ENCODE results near the gene HADHB.

The HADHB gene

DNA sequence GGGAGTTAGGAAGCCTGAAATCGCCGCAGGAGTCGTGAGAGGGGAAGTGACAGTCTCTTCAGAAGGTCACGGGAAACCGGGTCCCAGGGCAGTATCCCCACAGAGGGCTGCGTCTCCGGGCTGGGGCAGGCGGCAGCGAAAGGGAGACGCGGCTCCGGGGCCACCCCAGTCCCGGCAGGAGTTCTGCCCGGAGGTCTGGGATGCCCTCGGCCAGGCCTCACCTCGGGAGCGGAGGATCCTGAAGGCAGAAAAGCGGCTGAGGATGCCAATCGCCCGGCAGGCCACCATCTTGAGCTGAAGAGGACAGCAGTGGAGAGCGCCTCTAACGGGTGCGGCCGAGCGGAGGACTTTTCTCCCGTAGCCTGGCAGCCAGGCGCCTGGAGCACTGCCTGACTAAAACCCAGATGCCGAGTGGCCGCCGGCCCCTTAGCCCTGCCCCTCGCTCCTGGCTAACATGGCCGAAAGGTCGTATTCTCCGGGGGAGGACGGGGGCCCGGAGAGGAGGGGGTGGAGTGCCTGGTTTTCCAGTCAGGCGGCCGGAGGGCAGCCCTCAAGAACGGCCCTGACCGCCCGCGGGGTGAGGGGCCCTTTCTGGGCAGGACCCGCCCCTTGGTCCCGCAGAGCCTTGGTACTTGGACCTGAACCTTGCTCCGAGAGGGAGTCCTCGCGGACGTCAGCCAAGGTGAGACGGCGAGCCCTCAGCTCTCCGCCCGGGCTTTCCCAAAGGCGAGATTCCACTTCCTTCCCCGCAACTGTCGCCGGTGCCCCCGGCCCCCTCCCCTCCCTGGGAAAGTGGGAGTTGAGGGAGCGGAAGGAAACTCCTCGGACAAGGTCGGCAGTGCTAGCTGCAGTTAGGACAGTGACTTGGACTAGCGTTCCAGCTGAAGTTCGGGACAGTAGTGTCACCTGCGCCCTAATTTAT lies at the start of gene HADHB, which contains the start of gene HADHA:
Gene HADHB, plus strand, starts transcription at position 631 of the 922 bp plus-strand sequence. CDS start 9,316 bp downstream, outside the sequence.
Gene HADHA, minus strand, starts transcription at position 324 of the 922 bp plus-strand sequence. Its CDS starts 36 bp downstream, at position 288.
- peak; percentile 95 for DNase-seq (ENCODE audit: low spot score)

DNA sequence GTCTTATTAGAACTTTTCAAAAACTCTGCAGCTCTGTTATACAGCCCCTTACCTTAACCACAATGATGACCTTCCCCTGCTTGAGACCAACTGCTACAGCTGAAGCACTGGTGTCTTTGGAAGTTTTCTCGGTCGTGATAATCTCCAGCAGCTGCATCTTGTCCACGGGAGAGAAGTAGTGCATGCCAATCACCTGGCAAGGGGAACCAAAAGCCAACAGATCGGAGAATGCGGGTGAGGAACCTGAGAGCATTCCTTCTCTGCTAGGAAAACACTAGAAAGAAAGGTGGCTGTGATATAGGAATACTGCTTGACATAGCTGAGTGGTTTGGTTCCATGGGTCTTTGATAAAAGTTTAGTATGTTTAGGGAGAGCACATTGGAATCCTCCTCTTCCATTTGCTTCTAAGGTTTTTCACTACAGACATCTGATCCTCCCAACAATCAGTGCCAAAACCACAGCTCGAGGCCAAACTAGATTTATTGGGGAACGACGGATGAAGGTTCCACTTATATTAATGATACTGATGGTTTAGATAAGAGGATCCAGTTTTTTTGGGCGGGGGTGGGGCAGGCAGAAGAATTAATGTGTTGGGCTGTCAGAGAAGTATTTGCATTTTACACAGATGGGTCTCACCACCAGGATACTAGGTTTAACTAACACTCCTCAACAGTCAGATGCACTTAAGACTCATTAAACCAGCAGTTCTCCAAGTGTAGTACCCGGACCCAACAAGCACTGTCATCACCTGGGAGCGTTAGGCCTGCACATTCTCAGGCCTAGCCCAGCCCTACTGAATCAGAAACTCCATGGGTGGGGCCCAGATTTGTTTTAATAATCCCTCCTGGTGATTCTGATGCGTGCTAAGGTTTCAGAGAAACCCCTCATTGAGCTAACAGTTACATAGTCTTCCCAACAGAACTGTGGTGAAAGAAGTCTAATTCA lies 49.4 kb upstream of the HADHB start:
- DNase-seq (ENCODE audit: low spot score): no peak

DNA sequence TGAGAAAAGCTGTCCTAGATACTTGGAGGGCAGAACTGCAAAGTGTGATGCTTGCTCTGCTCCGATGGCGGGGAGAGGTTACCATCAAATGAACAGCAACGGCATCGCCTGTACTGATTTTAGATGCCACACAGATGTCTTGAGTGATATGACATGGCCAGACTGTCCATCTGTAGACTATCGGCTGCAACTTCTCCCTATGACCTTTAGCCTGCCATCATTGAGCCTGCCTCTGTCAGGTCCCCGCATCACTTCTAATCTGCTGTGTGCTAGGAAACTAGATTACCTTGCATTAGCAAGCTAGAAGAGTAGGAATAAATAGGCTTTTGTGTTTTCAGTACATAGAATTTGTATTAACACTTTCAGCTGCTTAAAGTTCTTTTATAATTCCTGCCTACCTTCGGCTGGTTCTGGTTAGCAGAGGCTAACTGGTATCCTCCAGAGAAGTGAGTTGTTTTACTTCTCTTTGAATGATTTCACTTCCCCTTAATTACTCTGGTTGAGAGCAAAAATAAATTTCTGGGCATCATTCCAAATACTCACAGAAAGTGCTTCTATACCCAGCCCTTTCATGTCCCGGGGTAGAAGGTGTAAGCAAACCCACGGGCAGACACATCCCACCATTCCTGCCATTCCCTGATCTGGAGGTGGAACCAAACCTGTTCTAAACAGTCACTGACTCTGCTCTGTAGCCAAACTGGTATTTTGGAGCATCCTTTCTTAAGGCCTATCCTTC lies 47.9 kb upstream of the HADHB start:
- DNase-seq (ENCODE audit: low spot score): no peak

DNA sequence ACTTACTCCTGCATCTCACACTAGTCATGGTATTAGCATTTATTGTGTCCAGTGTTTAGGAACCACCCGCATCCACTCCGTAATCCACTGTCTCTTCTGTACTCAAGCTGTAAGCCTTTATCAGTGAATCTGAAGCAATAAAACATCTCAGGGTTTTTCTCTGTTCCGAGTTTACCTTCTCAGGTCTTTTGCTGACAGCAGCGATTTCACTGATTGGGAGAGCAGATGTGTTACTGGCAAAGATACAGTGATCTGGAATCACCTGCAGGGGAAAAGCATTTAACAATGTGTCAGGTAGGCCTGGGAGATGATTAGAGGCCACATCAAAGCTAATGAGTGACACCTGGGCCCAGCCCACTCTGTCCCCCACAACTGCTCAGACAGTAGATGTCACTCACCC lies 47.2 kb upstream of the HADHB start:
- no peak for DNase-seq (ENCODE audit: low spot score)

DNA sequence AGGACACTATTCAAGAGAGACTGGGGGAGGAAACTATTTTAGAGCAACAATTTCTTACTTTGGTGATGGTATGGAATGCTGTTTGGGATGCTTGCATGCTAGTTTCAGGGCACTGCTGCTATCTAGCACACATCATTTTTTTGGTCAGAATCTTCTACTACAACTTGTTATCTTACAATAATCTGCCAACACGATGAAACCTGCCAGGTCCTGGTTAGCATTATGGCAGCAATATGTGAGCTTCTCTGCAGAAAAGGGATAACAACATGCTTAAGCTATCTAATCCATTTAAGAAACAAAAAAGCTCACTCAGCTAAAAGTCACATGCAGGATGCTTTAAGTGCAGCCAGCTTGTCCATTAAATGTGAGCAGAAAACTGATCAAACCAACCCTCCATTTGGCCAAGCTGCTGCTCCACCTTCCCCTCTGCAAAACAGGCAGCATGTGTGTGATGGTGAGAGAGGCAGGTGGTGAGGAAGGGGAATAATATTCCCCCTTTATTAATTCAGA lies 41.7 kb upstream of the HADHB start:
- no peak for DNase-seq (ENCODE audit: low spot score)

DNA sequence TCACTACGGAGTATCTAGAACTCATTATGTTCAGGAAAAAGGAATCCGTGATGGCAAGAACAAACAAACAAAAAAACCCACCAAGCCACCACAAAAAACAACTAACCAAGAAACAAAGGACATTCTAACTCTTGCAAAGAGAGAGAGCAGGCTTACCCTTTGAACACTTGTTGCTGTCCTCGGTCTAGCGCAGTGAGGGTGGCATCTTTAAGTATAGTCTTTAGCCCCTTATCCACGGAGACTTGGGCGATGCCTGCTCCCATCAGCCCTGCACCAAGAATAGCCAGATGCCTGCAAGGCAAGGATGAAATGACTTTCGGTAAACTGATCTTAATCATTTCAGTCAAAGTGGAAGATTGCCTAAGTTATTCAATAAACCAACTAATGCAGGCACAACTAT lies 40.8 kb upstream of the HADHB start:
- no peak for DNase-seq (ENCODE audit: low spot score)

DNA sequence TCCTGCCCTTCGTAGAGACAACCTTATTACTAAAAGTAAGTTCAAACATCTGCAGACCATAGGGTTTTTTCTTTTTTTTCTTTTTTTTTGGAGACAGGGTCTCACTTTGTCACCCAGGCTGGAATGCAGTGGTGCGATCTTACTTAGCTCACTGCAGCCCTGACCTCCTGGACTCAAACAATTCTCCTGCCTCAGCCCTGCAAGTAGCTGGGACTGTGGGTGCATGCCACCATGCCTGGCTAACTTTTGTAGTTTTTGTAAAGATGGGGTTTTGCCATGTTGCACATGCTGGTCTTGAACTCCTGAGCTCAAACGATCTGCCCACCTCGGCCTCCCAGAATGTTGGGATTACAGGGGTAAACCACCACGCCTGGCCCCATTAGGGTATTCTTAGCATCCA lies 32.7 kb upstream of the HADHB start:
- no peak for DNase-seq (ENCODE audit: low spot score)

DNA sequence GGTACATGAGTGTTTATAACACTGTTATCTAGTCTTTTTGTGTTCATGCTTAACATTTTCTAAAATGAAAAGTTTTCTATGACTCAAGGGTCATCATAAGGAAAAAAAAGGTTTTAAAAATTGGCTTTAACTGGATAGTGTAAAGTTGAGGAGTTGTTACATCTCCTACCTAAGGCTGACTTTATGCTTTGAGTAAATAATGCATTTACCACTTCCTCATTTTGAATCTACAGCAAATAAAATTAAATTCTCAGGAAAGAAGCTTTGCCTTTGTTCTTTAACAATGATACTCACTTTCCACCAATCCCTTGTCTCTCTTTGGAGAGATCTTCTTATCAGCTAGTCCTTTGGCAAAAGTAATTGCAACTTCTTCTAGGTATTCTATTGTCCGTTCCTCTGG lies 30.0 kb upstream of the HADHB start:
- no peak for DNase-seq (ENCODE audit: low spot score)

DNA sequence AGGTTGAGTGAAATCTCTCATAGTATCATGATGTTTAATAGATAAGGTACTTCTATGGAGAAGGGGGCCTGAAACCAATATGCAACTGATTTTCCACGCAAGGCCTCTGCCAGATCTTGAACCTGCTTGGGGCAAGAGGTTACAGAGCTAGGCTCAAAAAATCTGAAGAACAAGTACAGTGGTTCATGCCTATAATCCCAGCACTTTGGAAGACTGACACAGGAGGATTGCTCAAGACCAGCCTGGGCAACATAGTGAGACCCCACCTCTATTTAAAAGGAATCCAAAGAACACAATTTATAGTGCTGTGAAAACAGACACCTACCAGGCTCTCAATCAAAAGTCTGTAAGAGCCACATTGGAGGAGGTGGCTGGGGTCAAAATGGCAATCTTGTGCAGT lies 28.9 kb upstream of the HADHB start:
- DNase-seq (ENCODE audit: low spot score): no peak

DNA sequence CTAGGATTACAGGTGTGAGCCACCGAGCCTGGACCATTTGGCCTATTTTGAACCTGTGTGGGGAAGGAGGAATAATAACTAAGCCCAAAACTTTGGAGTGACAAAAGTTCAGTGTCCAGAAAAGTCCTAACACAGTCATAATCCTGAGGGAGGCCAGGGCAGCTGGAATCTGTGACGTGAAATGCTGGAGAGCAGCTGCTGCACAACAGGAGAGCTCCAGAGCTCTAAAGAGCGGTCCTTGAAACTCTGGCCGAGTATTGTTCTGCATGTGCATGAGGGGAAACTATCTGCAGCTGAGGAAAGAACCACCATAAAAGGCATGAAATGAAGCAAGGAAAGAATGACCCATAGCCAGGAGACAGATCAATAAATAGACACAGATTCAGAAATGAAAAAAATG lies 28.2 kb upstream of the HADHB start:
- no peak for DNase-seq (ENCODE audit: low spot score)

DNA sequence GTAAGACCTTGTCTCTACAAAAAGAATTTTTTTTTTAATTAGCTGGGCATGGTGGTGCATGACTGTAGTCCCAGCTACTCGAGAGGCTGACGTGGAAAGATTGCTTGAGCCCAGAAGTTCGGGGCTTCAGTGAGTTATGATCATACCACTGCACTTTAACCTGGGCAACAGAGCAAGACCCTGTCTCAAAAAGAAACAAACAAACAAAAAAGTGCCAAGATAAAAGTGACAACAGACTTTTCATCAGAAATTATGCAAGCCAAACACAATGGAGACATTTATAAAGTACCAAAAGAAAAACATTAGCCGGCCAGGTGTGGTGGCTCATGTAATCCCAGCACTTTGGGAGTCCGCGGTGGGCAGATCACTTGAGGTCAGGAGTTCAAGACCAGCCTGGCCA lies 27.0 kb upstream of the HADHB start:
- DNase-seq (ENCODE audit: low spot score): no peak

DNA sequence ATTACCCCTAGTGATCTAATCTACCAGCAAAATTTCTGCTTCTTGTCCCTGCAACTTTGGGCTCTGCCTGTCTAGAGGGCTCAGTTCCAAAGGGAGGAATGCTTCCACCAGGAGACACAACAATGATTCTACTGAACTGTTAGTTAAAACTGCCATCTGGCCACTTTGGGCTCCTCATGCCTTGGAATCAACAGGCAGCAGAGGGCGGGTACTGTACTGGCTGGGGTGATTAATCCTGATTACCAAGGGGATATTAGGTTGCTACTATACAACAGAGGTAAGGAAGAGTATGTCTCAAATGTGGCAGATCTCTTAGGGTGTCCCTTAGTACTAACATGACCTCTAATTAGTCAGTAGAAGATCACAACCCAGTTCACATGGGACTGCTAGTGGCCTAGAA lies 21.7 kb upstream of the HADHB start:
- DNase-seq (ENCODE audit: low spot score): no peak

DNA sequence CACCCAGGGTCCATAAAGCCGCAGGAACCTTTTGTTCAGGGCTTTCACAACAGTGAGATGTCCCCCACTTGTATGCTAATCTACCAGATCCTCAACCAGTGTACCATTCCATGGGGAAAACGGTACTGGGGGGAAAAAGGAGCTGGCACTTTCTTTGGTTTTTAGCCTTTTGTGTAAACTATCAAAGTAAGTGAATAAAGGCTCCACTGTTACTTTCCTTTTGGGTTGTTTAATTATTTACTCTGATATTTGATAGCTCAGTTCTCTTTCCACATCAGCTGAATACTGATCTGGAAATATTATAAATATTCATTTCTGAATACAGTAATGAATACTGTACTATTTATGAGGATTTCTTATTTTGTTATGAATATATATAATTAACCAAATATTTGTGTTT lies 20.6 kb upstream of the HADHB start:
- no peak for DNase-seq (ENCODE audit: low spot score)

DNA sequence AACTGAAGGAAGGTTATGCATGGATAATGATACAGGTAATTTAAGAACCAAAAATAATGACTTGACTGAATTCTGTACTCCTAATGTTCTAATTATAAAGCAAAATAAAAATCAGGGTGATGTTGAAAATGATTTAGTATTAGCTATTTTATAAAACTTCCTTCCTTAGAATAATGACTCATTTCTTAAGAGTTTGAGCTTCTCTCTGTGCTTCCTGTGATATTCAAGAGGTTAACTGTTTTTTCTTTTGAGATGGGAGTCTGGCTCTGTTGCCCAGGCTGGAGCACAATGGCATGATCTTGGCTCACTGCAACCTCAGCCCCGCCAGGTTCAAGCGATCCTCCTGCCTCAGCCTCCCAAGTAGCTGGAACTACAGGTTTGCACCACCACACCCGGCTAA lies 15.1 kb upstream of the HADHB start:
- no peak for DNase-seq (ENCODE audit: low spot score)

DNA sequence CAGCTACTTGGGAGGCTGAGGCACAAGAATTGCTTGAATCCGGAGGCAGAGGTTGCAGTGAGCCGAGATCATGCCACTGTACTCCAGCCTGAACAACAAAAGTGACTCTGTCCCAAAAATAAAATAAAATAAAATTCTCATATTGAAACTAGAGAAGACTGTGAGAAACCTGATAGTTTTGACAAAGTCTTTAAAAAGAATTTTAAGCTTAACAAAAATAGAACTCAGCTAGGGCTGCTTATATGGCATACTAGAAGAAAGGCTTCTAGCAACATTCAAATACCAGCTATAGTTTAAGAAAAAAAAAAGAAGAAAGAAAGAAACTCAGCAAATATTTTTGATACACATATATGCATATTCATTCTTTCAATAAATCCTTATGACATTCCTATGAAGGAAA lies 13.9 kb upstream of the HADHB start:
- no peak for DNase-seq (ENCODE audit: low spot score)

DNA sequence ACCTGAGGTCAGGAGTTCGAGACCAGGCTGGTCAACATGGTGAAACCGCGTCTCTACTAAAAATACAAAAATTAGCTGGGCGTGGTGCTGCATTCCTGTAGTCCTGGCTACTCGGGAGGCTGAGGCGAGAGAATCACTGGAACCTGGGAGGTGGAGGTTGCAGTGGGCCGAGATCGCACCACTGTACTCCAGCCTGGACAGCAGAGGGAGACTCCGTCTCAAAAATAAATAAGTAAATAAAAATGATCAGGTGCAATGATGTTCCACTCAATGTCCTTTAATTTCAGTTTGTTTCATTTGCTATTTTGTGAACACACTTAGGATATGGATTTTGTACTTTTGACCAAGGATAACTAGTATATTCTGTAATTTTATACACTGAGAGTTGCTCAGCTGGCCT lies 9.7 kb upstream of the HADHB start:
- no peak for DNase-seq (ENCODE audit: low spot score)

DNA sequence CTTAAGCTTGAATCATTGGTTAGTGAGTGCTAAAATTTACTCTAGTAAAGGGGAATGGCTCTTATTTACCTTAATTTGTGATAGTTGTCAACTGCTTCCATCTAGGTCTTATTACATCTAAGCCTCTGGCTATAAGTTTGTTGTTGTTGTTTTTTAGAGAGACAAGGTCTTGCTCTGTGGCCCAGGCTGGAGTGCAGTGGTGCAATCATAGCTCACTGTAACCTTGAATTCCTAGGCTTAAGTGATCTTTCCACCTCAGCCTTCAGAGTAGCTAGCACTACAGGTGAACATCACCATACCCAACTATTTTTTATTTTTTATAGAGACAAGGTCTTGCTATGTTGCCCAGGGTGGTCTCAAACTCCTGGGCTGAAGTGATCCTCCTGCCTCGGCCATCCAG lies 6.9 kb upstream of the HADHB start:
- no peak for DNase-seq (ENCODE audit: low spot score)

DNA sequence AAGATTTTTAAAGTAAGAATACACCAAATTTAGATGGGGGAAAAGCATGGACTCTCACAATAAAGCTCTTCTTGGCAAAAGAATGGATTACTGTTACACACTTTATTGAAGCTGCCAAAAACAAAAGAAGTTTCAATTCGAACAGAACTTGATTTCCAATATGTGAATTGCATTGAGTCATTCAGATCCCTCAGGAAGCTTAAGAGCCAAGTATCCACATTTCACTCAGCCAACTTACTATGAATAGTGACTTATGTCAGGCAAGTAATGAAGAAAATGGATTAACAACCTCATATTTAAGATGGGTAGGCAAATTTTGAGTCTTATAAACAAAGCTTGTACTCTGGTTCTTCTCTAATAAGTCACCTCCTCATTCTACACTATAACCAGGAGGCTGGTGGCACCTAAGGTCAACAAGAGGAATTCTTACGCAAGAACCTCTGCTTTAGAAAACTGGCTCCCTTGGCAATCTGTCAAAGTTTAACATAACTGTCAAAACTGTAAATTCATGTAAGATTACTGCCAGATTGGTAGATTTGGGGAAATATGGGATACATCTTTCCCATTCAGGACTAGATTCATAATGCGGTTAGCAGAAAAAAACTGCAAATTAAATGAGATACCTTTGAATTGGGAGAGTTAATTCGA lies 6.3 kb upstream of the HADHB start:
- DNase-seq (ENCODE audit: low spot score): no peak

DNA sequence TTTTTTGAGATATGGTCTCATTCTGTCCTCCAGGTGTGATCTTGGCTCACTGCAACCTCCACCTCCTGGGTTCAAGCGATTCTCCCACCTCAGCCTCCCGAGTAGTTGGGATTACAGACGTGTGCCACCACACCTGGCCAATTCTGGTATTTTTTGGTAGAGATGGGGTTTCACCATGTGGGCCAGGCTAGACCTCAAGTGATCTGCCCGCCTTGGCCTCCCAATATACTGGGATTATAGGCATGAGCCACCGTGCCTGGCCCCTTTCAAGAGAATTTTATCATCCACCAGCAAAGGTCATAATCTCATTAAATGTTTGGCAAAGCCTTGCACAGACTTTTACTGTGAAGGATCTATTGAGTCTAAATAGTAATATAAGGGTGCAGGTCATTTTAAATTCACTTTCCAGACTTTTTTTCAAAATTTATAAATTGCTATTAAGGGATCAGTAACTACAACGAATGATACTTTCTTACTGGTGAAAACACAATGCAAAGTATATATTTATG lies 2.8 kb upstream of the HADHB start:
- DNase-seq (ENCODE audit: low spot score): no peak

DNA sequence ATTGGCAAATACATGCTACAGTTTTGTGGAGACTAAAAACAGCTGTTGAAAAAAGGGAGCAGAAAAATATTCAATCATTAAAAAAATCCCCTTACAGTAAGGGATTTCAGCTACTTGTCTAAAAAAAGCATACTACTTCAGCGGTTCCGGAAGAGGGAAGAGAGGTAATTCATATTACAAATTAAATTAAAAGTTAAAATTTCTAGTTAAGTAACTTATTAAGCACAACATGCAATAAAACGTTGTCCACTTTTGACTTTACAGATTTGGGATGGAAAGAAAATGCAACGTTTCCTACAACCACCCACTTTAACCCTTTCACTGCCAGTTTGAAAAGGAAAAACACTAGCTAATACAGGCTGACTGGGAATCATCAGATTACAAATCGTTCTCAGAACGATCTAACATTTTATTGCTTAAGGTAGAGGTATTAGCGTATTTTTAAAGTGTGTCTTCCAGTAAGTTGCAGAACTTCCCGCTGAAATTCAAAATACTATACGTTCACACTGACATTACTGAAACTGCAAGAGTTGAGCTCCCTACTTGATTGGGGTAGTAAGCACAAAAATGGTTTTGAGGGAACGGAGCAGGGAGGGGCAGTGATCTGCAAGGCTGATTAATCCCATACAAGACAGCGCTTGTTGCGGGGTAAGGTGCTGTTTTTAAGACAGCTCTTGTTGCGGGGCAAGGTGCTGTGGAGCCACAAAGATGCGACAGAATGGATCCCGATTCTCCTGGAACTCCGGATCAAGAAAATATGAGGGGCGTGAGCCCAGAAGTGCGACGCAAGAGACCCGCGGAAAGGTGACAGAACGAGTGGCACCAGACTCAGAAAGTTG lies 1.1 kb upstream of the HADHB start:
- peak; percentile 9 for DNase-seq (ENCODE audit: low spot score)

Data from LoVo (cell line).